HG02610 (cell line): Measurements from ENCODE around the gene SPANXN4.

Source experiments
- ATAC-seq: cut with Tn5 transposase; IDR thresholded peaks from one replicate; pipeline ENCODE4 v1.9.1; 2021; ENCODE audit warnings: mild to moderate bottlenecking, moderate library complexity; ENCODE audit not compliant: unreplicated experiment

Gene SPANXN4

GRCh38 chrX:143025628-143026027, at the start of gene SPANXN4:
TSS of gene SPANXN4 (plus strand) at chrX:143025928. CDS start at chrX:143026015, 87 bp downstream.
- ATAC-seq = no peak

- ATAC-seq = peak; percentile 82
Observed at GRCh38 chrX:142977128-142977914, 48.4 kb upstream of the SPANXN4 start.

- ATAC-seq = no peak
Observed at GRCh38 chrX:142978130-142978684, 47.5 kb upstream of the SPANXN4 start.

- no peak for ATAC-seq
Observed at GRCh38 chrX:142982679-142983078, 43.0 kb upstream of the SPANXN4 start.

GRCh38 chrX:142994988-142995387, 30.7 kb upstream of the SPANXN4 start:
- no peak for ATAC-seq

GRCh38 chrX:142998447-142999198, 27.1 kb upstream of the SPANXN4 start:
- no peak for ATAC-seq

GRCh38 chrX:142999199-142999701, 26.5 kb upstream of the SPANXN4 start:
- no peak for ATAC-seq

GRCh38 chrX:143002206-143002605, 23.5 kb upstream of the SPANXN4 start:
- no peak for ATAC-seq

- ATAC-seq = no peak
Observed at GRCh38 chrX:143017272-143017671, 8.5 kb upstream of the SPANXN4 start.

- ATAC-seq = no peak
Observed at GRCh38 chrX:143027275-143027674, 1.5 kb downstream of the SPANXN4 start.

GRCh38 chrX:143047511-143047910, 21.8 kb downstream of the SPANXN4 start:
- no peak for ATAC-seq

- ATAC-seq = no peak
Observed at GRCh38 chrX:143058120-143058519, 32.4 kb downstream of the SPANXN4 start.

GRCh38 chrX:143081231-143081630, 55.5 kb downstream of the SPANXN4 start:
- no peak for ATAC-seq

GRCh38 chrX:143082537-143082936, 56.8 kb downstream of the SPANXN4 start:
- ATAC-seq = no peak
